CD14-positive monocyte (primary cell): Measurements from ENCODE around the gene NANP. TPM values are rescaled to one million over a fixed set of nuclear protein-coding genes. Genes with fewer than 3 reads are reported as not detected.

Experiments
- DNase-seq, 3 donors: peaks; one replicate each; pipeline ENCODE4 v3.0.0-alpha.2; 2011 to 2022
- H2AFZ ChIP-seq: 2 replicates; pipeline ENCODE4 v1.6.0; 2012; ENCODE audit warnings: mild to moderate bottlenecking, low read depth, low read length, inconsistent platforms; ENCODE audit not compliant: insufficient read depth, poor library complexity, severe bottlenecking
- H3K27ac ChIP-seq, 2 donors: 1 replicate in 1 of 2; 2 replicates in 1 of 2; pipeline ENCODE4 v1.5.1; 2012 to 2013; ENCODE audit warnings: low read length in 2 of 2, control low read depth in 1 of 2, inconsistent platforms in 1 of 2, low read depth in 1 of 2, mild to moderate bottlenecking in 1 of 2
- H3K27me3 ChIP-seq, 2 donors: one replicate each; pipeline versions ENCODE4 v1.6.0 to v1.6.1; 2011 to 2013; ENCODE audit warnings: low read length in 2 of 2; ENCODE audit not compliant: control insufficient read depth in 2 of 2, insufficient read depth in 2 of 2
- H3K36me3 ChIP-seq, 2 donors: replicated peaks in 1 of 2; 1 replicate in 1 of 2; 2 replicates in 1 of 2; pipeline versions ENCODE4 v1.5.1 to v1.6.1; 2012 to 2013; ENCODE audit warnings: low read length in 2 of 2, control low read depth in 1 of 2, inconsistent platforms in 1 of 2, mild to moderate bottlenecking in 1 of 2; ENCODE audit not compliant: insufficient read depth in 2 of 2, control insufficient read depth in 1 of 2
- H3K4me1 ChIP-seq, 2 donors: 1 replicate in 1 of 2; 2 replicates in 1 of 2; pipeline versions ENCODE4 v1.5.1 to v1.6.1; 2012 to 2013; ENCODE audit warnings: low read length in 2 of 2, control low read depth in 1 of 2, inconsistent platforms in 1 of 2, mild to moderate bottlenecking in 1 of 2, moderate library complexity in 1 of 2; ENCODE audit not compliant: insufficient read depth in 2 of 2, control insufficient read depth in 1 of 2
- H3K4me2 ChIP-seq: replicated peaks from 2 replicates; pipeline ENCODE3; 2012; ENCODE audit warnings: low read length, moderate library complexity, mild to moderate bottlenecking; ENCODE audit not compliant: poor library complexity, severe bottlenecking; ENCODE audit errors: extremely low read depth
- H3K4me3 ChIP-seq, 3 experiments: fragments of 200-600 bp in 1 of 3; sonication (generic) in 1 of 3; replicated peaks in 1 of 3; 1 replicate in 2 of 3; 2 replicates in 1 of 3; pipeline ENCODE4 v1.5.1; 2011 to 2013; ENCODE audit warnings: low read length in 3 of 3, mild to moderate bottlenecking in 3 of 3, control low read depth in 2 of 3, low read depth in 2 of 3, inconsistent platforms in 1 of 3, moderate library complexity in 1 of 3
- H3K79me2 ChIP-seq: 2 replicates; pipeline ENCODE4 v1.6.0; 2012; ENCODE audit warnings: mild to moderate bottlenecking, control low read depth, inconsistent platforms, low read length, moderate library complexity; ENCODE audit not compliant: insufficient read depth
- H3K9ac ChIP-seq: 2 replicates; pipeline ENCODE4 v1.6.0; 2017; ENCODE audit warnings: low read length, mild to moderate bottlenecking; ENCODE audit not compliant: insufficient read depth, poor library complexity, severe bottlenecking
- H3K9me3 ChIP-seq, 2 donors: replicated peaks in 1 of 2; 1 replicate in 1 of 2; 2 replicates in 1 of 2; pipeline versions ENCODE4 v1.5.1 to v1.6.1; 2012 to 2013; ENCODE audit warnings: low read length in 2 of 2, control low read depth in 1 of 2; ENCODE audit not compliant: control insufficient read depth in 1 of 2, insufficient read depth in 1 of 2
- H4K20me1 ChIP-seq: 2 replicates; pipeline ENCODE4 v1.6.0; 2012; ENCODE audit warnings: mild to moderate bottlenecking, low read length, control low read depth, moderate library complexity; ENCODE audit not compliant: insufficient read depth
- H3K27ac Mint-ChIP-seq, 7 donors: one replicate each; pipeline ENCODE4 v1.8.0; 2020; ENCODE audit warnings: mild to moderate bottlenecking in 7 of 7, mixed read lengths in 7 of 7, moderate library complexity in 6 of 7, inconsistent platforms in 2 of 7
- H3K27me3 Mint-ChIP-seq, 3 donors: one replicate each; pipeline ENCODE4 v1.8.0; 2021 to 2022; ENCODE audit warnings: low read depth in 3 of 3, mild to moderate bottlenecking in 3 of 3, mixed read lengths in 3 of 3, moderate library complexity in 3 of 3, inconsistent platforms in 1 of 3
- H3K36me3 Mint-ChIP-seq, 2 donors: one replicate each; pipeline ENCODE4 v1.8.0; 2020; ENCODE audit warnings: mixed read lengths in 2 of 2, inconsistent platforms in 1 of 2, mild to moderate bottlenecking in 1 of 2
- H3K4me1 Mint-ChIP-seq: one replicate; pipeline ENCODE4 v1.8.0; 2020; ENCODE audit warnings: mild to moderate bottlenecking, mixed read lengths
- H3K4me3 Mint-ChIP-seq, 2 donors: one replicate each; pipeline ENCODE4 v1.8.0; 2020; ENCODE audit warnings: mild to moderate bottlenecking in 2 of 2, mixed read lengths in 2 of 2, moderate library complexity in 1 of 2
- H3K9me3 Mint-ChIP-seq, 7 donors: one replicate each; pipeline ENCODE4 v1.8.0; 2020 to 2022; ENCODE audit warnings: mixed read lengths in 7 of 7, mild to moderate bottlenecking in 6 of 7, moderate library complexity in 6 of 7, inconsistent platforms in 2 of 7
- CTCF ChIP-seq: fragments of 200-600 bp; IDR thresholded peaks from one replicate; pipeline ENCODE4 v1.8.0; 2022; ENCODE audit warnings: antibody characterized with exemption, mild to moderate bottlenecking
- WGBS: methylation state at CpG from one replicate; pipeline ENCODE4 v1.1.5; 2013; ENCODE audit warnings: missing lambda C conversion rate; ENCODE audit not compliant: insufficient coverage; 5-methylcytosine and 5-hydroxymethylcytosine counted together
- intact Hi-C, 2 donors: fragments of 100-400 bp; cut with micrococcal nuclease; formaldehyde crosslinking; loops; one replicate each; pipeline versions ENCODE4 v1.15.0 to v1.15.1; 2023
- polyA plus RNA-seq, 3 donors: library from polyadenylated mRNA; depleted of rRNA in 1 of 3; unstranded in 2 of 3; stranded (reverse) in 1 of 3; fragments of 300-500 nt in 2 of 3; fragments of >200 nt in 1 of 3; fragmentation: Illumina TruSeq in 2 of 3; gene quantifications; 1 replicate in 2 of 3; 2 replicates in 1 of 3; pipeline ENCODE4 v1.2.3, GENCODE V29; 2012 to 2021

NANP gene
- polyA plus RNA-seq, 3 donors = 1.7 to 2.6 (median 2.2) TPM

DNA sequence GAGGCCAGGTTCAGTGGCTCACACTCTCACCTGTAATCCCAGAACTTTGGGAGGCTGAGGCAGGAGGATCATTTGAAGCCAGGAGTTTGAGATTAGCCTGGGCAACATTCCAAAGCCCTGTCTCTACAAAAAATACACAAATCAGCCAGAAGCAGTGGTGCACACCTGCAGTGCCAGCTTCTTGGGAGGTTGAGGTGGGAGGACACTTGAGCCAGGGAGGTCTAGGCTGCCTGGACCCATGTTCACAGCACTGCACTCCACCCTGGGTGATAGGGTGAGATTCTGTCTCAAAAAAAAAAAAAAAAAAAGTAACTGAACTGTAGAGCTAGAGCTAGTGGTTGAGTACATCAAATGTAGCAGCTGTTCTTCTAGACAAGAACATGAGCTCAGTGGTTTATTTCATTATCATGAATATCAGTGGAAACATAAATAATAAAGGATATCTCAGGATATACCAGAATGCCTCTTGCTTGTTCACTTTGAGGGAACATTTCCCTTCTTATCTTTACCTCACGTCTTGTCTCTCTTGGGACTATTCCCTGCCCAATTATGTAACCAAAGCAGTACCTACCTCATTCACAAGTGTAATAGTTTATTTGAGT lies 17.6 kb downstream of the NANP start:
- peaks cover 0 to 3% (median 3%) of the 10 kb centered on the region in 3 donors for H3K27me3 Mint-ChIP-seq
- H3K36me3 Mint-ChIP-seq = no peaks in the 10 kb centered on the region
- no peak overlapping the region for H3K4me3 Mint-ChIP-seq
- DNase-seq = no peak
- Histone ChIP-seq H3K9me3 (peaks cover 0 to 3% of the 10 kb centered on the region in 2 donors), H2AFZ (no peak overlapping the region), H3K4me1 (no peaks in the 10 kb centered on the region), H3K36me3 (no peaks in the 10 kb centered on the region), H4K20me1 (no peaks in the 10 kb centered on the region), H3K4me3 (no peak overlapping the region), H3K4me2 (no peak overlapping the region), H3K27ac (no peak overlapping the region), H3K27me3 (no peaks in the 10 kb centered on the region), H3K9ac (no peak overlapping the region), H3K79me2 (no peaks in the 10 kb centered on the region)
- TF ChIP-seq CTCF = no peak
- H3K27ac Mint-ChIP-seq = no peak overlapping the region
- intact Hi-C loops = no loop called here
- peaks cover 0 to 12% (median 8%) of the 10 kb centered on the region in 7 donors for H3K9me3 Mint-ChIP-seq
- no peaks in the 10 kb centered on the region for H3K4me1 Mint-ChIP-seq
- WGBS = no CpG with 5 or more reads among the region's 1 CpG

DNA sequence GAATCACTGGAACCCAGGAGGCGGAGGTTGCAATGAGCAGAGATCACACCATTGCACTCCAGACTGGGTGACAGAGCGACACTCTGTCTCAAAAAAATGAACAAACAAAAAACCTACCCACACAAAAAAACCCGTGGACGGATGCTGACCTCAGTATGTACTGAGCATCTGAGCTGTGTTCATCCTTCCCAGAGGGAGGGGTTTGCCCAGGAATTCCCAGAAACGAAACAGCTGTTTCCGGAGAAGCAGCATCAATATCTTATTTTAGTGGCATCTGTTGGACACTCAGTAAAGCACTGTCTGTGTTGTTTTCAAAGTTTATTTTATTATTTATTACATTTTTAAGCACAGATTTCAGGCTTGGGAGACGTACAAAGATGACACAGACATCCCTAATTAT lies 18.7 kb downstream of the NANP start:
- H4K20me1 ChIP-seq = no peaks in the 10 kb centered on the region
- H3K4me1 ChIP-seq = no peaks in the 10 kb centered on the region
- no peaks in the 10 kb centered on the region for H3K27me3 ChIP-seq
- H3K4me2 ChIP-seq = no peak overlapping the region
- no peaks in the 10 kb centered on the region for H3K4me1 Mint-ChIP-seq
- no peak overlapping the region for H3K27ac Mint-ChIP-seq
- intact Hi-C loops = no loop called here
- no peaks in the 10 kb centered on the region for H3K36me3 ChIP-seq
- TF ChIP-seq CTCF = no peak
- H3K27me3 Mint-ChIP-seq = peaks cover 0 to 6% (median 5%) of the 10 kb centered on the region in 3 donors
- no peak overlapping the region for H3K9ac ChIP-seq
- H3K9me3 Mint-ChIP-seq = peaks cover 2 to 17% (median 8%) of the 10 kb centered on the region in 7 donors
- no peak overlapping the region for H3K4me3 ChIP-seq
- H3K27ac ChIP-seq = no peak overlapping the region
- no peak for DNase-seq
- H2AFZ ChIP-seq = no peak overlapping the region
- 92% methylated on average over 3 of the region's 7 CpGs for WGBS
- no peaks in the 10 kb centered on the region for H3K79me2 ChIP-seq
- H3K9me3 ChIP-seq = peaks cover 0 to 3% of the 10 kb centered on the region in 2 donors
- H3K4me3 Mint-ChIP-seq = no peak overlapping the region
- no peaks in the 10 kb centered on the region for H3K36me3 Mint-ChIP-seq
